AG09309 (cell line): ENCODE data around the gene SMTN.

Experiments used
- DNase-seq: peaks from one replicate; pipeline ENCODE4 v3.0.0-alpha.2; 2010; ENCODE audit warnings: low read depth
- H3K4me3 ChIP-seq: 2 replicates; pipeline ENCODE4 v1.5.1; 2011; ENCODE audit warnings: mild to moderate bottlenecking, low read depth, low read length, moderate library complexity; ENCODE audit not compliant: control insufficient read depth
- CTCF ChIP-seq: IDR thresholded peaks from 2 replicates; pipeline ENCODE4 v1.5.1; 2011; ENCODE audit warnings: mild to moderate bottlenecking, low read depth, low read length, inconsistent platforms; ENCODE audit not compliant: insufficient read depth, control insufficient read depth; ENCODE audit errors: missing control alignments

The SMTN gene

GRCh38 chr22:31136711-31137110, 55.6 kb downstream of the SMTN start:
- TF ChIP-seq CTCF: no peak
- no peak for DNase-seq
- H3K4me3 ChIP-seq: no peak overlapping the region

GRCh38 chr22:31137721-31138120, 56.6 kb downstream of the SMTN start:
- DNase-seq: no peak
- H3K4me3 ChIP-seq: no peak overlapping the region
- no peak for TF ChIP-seq CTCF

- H3K4me3 ChIP-seq: no peak overlapping the region
- TF ChIP-seq CTCF: no peak
- DNase-seq: no peak
Observed at GRCh38 chr22:31138126-31138525, 57.0 kb downstream of the SMTN start.

GRCh38 chr22:31139066-31139465, 57.9 kb downstream of the SMTN start:
- TF ChIP-seq CTCF: no peak
- no peak overlapping the region for H3K4me3 ChIP-seq
- DNase-seq: no peak

GRCh38 chr22:31139866-31140716, 59.0 kb downstream of the SMTN start, which contains the start of gene PLA2G3:
PLA2G3 (minus strand) TSS chr22:31140508; CDS start chr22:31140354, 154 bp downstream.
- no peak for DNase-seq
- H3K4me3 ChIP-seq: no peak within 1 kb of the TSS
- peak; percentile 9 for TF ChIP-seq CTCF

GRCh38 chr22:31140746-31141145, 59.6 kb downstream of the SMTN start:
- DNase-seq: no peak
- no peak for TF ChIP-seq CTCF
- no peak overlapping the region for H3K4me3 ChIP-seq

- DNase-seq: no peak
- no peak overlapping the region for H3K4me3 ChIP-seq
- TF ChIP-seq CTCF: no peak
Observed at GRCh38 chr22:31141551-31141950, 60.4 kb downstream of the SMTN start.
